ENCODE results near the gene POLR2A.

POLR2A gene

DNA sequence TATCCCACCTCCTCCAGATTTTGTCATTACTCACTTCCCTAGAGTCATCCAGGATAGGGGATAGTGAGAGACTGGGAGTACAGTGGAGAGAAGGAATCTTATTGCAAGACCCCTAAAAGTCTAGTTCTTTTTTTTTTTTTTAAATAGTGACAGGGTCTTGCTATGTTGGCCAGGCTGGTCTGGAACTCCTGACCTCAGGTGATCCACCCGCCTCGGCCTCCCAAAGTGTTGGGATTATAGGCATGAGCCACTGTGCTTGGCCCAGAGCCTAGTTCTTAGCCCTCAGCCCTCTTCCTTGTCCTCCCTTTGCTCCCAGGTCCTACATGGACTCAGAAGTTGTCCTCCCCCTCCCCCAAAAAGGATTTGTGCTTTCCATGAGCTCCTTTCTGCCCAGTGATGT, 42.0 kb upstream of the POLR2A start:
- H3K4me3 ChIP-seq (ENCODE audit: low read depth, low read length): no peak overlapping the region
- no peaks in the 10 kb centered on the region for H3K36me3 ChIP-seq
- H3K27me3 ChIP-seq (ENCODE audit: insufficient read depth, low read depth, severe bottlenecking): peaks cover 7% of the 10 kb centered on the region
- no peak for DNase-seq
- H3K27ac ChIP-seq: no peak overlapping the region
- no peaks in the 10 kb centered on the region for H3K9me3 ChIP-seq (ENCODE audit: severe bottlenecking)
- TF ChIP-seq, protein P1, sequence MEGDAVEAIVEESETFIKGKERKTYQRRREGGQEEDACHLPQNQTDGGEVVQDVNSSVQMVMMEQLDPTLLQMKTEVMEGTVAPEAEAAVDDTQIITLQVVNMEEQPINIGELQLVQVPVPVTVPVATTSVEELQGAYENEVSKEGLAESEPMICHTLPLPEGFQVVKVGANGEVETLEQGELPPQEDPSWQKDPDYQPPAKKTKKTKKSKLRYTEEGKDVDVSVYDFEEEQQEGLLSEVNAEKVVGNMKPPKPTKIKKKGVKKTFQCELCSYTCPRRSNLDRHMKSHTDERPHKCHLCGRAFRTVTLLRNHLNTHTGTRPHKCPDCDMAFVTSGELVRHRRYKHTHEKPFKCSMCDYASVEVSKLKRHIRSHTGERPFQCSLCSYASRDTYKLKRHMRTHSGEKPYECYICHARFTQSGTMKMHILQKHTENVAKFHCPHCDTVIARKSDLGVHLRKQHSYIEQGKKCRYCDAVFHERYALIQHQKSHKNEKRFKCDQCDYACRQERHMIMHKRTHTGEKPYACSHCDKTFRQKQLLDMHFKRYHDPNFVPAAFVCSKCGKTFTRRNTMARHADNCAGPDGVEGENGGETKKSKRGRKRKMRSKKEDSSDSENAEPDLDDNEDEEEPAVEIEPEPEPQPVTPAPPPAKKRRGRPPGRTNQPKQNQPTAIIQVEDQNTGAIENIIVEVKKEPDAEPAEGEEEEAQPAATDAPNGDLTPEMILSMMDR (IDR thresholded peaks at IDR 0.05; ENCODE audit: low read depth, low read length): no peak

DNA sequence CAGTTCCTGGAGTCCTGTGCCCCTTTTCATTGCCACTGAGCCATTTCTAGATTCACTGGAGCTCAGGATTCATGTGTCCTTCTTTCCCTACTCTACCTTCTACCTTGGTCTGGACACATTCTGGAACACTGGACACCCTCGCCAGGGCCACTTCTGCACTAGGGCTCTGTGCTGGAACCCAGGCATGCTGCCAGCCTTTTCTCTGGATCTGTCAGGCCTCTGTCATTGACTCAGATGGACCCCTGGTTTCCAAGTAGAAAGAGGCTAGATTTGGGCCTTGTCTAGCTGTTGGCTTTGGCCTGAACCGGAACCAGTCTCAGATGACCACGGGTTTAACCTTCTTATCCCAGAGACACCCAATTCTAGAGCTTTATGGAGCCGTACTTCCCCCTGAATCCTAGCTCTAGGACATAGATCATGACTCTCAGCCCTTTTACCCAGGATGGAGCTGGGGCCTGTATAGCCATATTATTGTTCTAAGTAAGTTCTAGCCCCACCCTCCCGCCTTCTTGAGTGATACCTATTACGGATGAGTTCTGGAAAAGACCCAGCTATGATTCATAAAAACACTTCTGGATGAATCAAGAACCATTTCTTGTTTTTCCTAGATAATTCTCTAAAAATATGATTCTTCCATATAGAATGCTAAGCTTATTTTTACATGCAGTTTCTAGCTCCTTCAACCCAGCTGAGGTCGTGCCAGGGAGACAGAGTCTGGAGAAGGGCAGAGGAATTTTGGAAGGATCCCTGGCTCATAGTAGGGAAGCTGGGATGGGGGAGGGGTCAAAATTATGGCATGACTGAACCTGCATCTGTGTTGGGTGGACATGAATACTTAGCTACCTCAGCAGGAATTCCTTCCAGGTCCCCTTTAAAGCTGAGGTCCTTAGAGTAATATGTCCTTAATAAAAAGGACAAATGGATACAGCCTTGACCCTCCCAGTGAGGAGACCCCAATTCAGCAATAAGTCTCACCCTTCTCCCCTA, 40.4 kb upstream of the POLR2A start:
- H3K36me3 ChIP-seq: no peaks in the 10 kb centered on the region
- DNase-seq: no peak
- no peaks in the 10 kb centered on the region for H3K9me3 ChIP-seq (ENCODE audit: severe bottlenecking)
- TF ChIP-seq, protein P1 (IDR thresholded peaks at IDR 0.05; ENCODE audit: low read depth, low read length): no peak
- no peak overlapping the region for H3K4me3 ChIP-seq (ENCODE audit: low read depth, low read length)
- peaks cover 3% of the 10 kb centered on the region for H3K27me3 ChIP-seq (ENCODE audit: insufficient read depth, low read depth, severe bottlenecking)
- H3K27ac ChIP-seq: no peak overlapping the region

DNA sequence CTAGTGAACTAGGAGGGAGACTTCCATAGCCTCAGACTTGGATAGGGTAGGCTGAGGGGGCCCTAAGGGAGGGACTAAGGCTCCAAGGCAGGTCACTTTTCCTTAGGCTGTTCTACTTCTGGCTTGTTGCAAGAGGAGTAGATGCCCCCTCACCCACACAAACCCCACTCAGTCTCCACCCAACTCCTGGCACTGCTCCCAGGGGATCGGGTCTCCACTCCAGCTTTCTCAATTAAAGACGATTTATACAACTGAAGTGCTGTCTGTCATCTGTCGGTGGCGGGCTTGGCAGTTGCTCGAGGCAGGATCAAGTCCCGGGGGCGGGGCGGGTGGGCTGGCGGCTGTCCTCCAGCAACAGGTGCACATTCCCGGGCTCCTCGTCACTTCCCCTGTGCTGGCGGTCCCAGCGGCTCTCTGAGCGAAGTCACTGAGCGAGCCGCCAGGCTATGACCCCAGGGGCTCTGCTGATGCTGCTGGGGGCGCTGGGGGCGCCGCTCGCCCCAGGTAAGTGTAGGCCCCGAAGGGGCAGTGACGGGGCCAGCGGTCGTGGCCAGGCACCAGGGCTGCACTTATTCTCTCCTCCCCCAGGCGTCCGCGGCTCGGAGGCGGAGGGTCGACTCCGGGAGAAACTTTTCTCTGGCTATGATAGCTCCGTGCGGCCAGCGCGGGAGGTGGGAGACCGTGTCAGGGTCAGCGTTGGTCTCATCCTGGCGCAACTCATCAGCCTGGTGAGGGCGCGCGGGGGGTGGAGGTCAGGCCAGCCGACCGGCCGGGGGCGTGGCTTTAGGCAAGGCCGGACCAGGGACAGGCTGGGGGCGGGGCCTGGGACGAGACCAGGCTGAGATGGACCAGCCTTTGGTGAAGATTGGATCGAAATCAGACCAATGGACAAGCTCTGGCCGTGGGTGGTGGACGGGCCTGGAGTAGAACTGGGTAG, 39.2 kb upstream of the POLR2A start, which contains the start of gene CHRNB1:
Gene CHRNB1, plus strand, starts transcription at position 380 of the 937 bp plus-strand sequence. Its CDS starts 67 bp downstream, at position 447.
- Histone ChIP-seq H3K27me3 (ENCODE audit: insufficient read depth, low read depth, severe bottlenecking) (no peaks in the 10 kb centered on the region), H3K4me3 (ENCODE audit: low read depth, low read length) (no peak within 1 kb of the TSS), H3K27ac (no peak within 1 kb of the TSS), H3K9me3 (ENCODE audit: severe bottlenecking) (no peaks in the 10 kb centered on the region), H3K36me3 (no peaks in the 10 kb centered on the region)
- TF ChIP-seq, protein P1 (IDR thresholded peaks at IDR 0.05; ENCODE audit: low read depth, low read length): no peak
- DNase-seq: no peak

DNA sequence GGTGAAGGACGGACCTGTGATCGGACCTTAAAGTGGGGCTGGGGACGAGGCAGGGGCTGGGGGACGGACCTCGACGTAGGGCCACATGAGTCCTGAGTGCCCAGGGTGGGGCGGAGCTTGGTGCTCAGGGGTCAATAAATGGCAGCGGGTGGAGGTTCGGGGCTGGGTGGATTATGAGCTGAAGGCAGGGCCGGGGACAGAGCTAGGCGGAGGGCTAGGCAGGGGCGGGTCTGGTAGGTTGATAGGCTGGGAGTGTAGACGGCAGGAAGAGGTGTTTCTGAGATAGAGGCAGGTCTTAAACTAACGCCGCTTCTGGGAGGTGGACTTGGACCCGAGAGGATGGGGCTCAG, 38.6 kb upstream of the POLR2A start:
- H3K27me3 ChIP-seq (ENCODE audit: insufficient read depth, low read depth, severe bottlenecking): no peaks in the 10 kb centered on the region
- no peaks in the 10 kb centered on the region for H3K36me3 ChIP-seq
- DNase-seq: no peak
- no peak overlapping the region for H3K4me3 ChIP-seq (ENCODE audit: low read depth, low read length)
- no peaks in the 10 kb centered on the region for H3K9me3 ChIP-seq (ENCODE audit: severe bottlenecking)
- no peak overlapping the region for H3K27ac ChIP-seq
- TF ChIP-seq, protein P1 (IDR thresholded peaks at IDR 0.05; ENCODE audit: low read depth, low read length): no peak

DNA sequence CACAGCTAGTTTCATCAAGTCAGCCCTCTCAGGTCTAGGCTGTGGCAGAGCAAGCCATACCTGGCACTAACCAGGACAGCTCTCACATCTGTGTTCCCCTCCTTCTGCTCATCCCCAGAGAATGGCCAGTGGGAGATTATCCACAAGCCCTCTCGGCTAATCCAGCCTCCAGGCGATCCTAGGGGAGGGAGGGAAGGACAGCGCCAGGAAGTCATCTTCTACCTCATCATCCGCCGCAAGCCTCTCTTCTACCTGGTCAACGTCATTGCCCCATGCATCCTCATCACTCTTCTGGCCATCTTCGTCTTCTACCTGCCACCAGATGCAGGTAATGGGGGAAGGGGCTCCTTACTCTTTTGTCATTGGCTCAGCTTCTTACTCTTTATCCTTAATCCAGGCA, 35.7 kb upstream of the POLR2A start:
- H3K27me3 ChIP-seq (ENCODE audit: insufficient read depth, low read depth, severe bottlenecking): no peaks in the 10 kb centered on the region
- no peaks in the 10 kb centered on the region for H3K36me3 ChIP-seq
- no peaks in the 10 kb centered on the region for H3K9me3 ChIP-seq (ENCODE audit: severe bottlenecking)
- H3K4me3 ChIP-seq (ENCODE audit: low read depth, low read length): no peak overlapping the region
- TF ChIP-seq, protein P1 (IDR thresholded peaks at IDR 0.05; ENCODE audit: low read depth, low read length): no peak
- H3K27ac ChIP-seq: no peak overlapping the region
- DNase-seq: peak; percentile 74
